OCI-LY7 (cell line): ENCODE measurements around the gene MAGEC3.

Experiments
- EZH2phosphoT487 ChIP-seq: fragments of 200-600 bp; sonication (generic); IDR thresholded peaks from 2 replicates; pipeline ENCODE4 v1.6.1; 2018; ENCODE audit warnings: low read depth, borderline replicate concordance, mild to moderate bottlenecking, mixed run types, antibody characterized with exemption, low read length, moderate library complexity, mixed read lengths
- TF ChIP-seq, protein P1 (sequence below): fragments of 200-600 bp; sonication (generic); conservative IDR thresholded peaks from 2 replicates; pipeline ENCODE4 v1.5.1; 2014; ENCODE audit warnings: mild to moderate bottlenecking, antibody characterized with exemption, low read length, moderate library complexity, mixed read lengths

DNA sequence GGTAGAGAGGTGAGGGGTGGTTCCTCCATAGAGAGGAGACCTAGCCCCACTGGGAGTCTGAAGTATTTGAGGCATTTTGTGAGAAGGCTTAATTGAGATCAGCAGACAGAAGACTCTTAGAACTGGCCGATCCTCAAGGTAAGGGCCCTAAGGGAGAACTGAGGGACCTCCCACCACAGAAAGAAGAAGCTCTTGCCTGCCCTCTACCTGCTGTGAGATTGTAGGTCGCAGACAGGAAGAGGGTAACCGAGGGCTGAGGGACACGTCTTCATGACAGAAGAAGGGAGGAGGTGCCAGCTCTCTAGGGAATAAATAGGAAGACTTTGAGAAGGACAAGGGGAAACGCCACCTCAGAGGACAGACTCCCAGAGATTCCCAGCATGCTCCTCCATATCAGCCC is 41.5 kb downstream of the MAGEC3 start:
- TF ChIP-seq, protein P1, sequence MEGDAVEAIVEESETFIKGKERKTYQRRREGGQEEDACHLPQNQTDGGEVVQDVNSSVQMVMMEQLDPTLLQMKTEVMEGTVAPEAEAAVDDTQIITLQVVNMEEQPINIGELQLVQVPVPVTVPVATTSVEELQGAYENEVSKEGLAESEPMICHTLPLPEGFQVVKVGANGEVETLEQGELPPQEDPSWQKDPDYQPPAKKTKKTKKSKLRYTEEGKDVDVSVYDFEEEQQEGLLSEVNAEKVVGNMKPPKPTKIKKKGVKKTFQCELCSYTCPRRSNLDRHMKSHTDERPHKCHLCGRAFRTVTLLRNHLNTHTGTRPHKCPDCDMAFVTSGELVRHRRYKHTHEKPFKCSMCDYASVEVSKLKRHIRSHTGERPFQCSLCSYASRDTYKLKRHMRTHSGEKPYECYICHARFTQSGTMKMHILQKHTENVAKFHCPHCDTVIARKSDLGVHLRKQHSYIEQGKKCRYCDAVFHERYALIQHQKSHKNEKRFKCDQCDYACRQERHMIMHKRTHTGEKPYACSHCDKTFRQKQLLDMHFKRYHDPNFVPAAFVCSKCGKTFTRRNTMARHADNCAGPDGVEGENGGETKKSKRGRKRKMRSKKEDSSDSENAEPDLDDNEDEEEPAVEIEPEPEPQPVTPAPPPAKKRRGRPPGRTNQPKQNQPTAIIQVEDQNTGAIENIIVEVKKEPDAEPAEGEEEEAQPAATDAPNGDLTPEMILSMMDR: no peak
- TF ChIP-seq EZH2phosphoT487: no peak
